ENCODE results near the gene OXCT1.
"Not testable (repeated sequence)": the region's sequence is repeated elsewhere in the genome, so short reads cannot be mapped to it uniquely, and the experiment has no call there.

Gene OXCT1

GRCh38 chr5:41874512-41875060 lies 4.4 kb upstream of the OXCT1 start:
- in situ Hi-C loops (cut with HindIII; ENCODE audit: low sequenced_read_pairs) = no loop called here

GRCh38 chr5:41871852-41872251 lies 1.6 kb upstream of the OXCT1 start:
- in situ Hi-C loops (cut with HindIII; ENCODE audit: low sequenced_read_pairs) = no loop called here

DNA sequence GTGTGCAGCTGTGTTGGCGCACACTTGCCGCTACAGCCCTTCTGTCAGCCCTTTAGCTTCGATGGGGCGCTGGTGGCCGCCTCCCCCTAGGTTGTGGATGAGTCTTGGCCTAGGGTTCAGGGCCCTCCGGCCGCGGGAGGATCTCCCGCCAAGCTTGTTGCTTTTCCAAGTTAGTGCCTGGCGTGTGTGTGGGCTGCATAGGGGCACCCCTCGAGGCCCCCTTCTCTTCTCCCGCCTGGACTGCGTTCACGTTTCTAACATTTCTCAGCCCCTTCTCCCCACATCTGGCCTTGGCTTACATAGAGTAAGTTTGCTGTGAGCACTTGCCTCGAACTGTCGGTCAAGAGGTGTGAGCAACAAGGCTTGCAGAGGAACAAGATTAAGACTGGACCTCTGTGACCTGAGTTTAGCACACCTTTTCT lies 413 bp upstream of the OXCT1 start:
- in situ Hi-C loops (cut with HindIII; ENCODE audit: low sequenced_read_pairs) = no loop called here

GRCh38 chr5:41869151-41869723 lies 988 bp downstream of the OXCT1 start:
- in situ Hi-C loops (cut with HindIII; ENCODE audit: low sequenced_read_pairs) = loop anchor here (10.0 kb wide), 1 partner anchor 196 kb away; no protein-coding TSS in a partner anchor

GRCh38 chr5:41863871-41864486 lies 6.2 kb downstream of the OXCT1 start:
- in situ Hi-C loops (cut with HindIII; ENCODE audit: low sequenced_read_pairs) = loop anchor here (10.0 kb wide), 1 partner anchor 201 kb away; no protein-coding TSS in a partner anchor

DNA sequence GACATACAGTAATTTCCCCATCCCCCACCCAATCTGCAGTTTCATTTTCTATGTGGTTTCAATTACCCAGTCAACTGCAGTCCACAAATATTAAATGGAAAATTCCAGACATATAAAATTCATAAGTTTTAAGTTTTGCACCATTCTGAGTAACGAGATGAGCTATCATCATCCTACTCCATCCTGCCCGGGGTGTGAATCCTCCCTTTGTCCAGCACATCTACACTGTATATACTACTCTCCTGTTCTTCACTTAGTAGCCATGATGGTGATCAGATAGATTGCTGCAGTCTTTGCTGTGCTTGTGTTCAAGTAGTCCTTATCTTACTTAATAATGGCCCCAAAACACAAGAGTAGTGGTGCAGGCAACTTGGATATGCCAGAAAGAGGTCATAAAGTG lies 11.3 kb downstream of the OXCT1 start:
- in situ Hi-C loops (cut with HindIII; ENCODE audit: low sequenced_read_pairs) = no loop called here

- in situ Hi-C loops (cut with HindIII; ENCODE audit: low sequenced_read_pairs) = no loop called here
Observed at GRCh38 chr5:41857989-41858388, 12.2 kb downstream of the OXCT1 start.

DNA sequence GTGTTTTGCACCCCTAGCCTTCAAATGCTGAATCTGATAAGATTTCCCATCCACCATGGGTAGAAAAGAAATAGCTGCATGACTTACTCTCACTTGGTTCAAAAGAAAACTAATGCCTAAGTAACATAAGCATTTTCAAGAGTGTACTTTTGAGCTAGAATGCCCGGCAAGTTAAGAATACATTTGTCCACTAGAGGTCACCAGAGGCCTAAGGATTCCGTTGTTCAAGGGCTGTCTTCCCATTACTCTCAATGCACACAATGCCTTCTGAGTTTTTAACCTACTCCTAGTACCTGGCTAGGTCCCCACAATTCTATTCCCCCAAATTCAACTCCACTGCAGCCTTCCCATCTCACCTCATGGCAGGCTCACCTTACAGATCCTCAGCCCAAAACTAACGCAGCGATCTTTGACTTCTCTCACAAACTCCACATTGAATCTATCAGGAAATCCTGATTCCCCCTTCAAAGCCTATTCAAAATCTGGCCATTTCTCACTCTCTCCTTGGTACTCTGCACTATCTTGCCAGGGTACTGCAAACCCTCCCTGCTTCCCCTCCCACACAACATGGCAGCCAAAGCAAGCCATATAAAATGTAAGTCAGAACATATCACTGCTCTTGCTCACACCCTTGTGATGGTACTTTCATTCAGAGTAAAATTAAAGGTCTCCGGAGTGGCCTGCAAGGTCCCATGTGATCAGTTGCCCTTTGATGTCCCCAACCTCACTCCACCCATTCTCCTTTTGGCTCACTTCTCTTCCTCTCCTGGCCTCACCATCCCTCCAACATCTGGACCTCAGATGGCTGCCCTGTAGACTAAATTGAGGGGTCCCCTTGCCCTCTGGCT lies 13.4 kb downstream of the OXCT1 start:
- in situ Hi-C loops (cut with HindIII; ENCODE audit: low sequenced_read_pairs) = no loop called here

DNA sequence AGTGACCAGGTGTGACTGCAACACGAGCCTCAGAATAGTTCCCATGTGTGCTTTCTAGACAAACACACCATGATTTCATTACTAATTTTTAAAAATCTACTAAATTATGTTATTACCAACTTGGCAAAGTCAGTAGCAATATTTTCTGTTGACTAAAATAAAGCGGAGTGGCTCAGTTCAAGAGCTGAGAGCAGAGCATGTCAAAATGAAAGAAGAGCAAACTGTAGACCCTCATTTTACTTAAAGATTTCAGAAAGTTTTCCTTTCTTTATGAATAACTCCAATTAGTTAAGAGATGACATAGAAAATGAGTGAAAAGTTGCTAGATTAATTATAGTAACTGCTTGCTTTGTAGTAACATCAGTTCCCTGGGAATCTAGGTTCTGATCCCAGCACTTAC lies 17.9 kb downstream of the OXCT1 start:
- in situ Hi-C loops (cut with HindIII; ENCODE audit: low sequenced_read_pairs) = no loop called here

- in situ Hi-C loops (cut with HindIII; ENCODE audit: low sequenced_read_pairs) = no loop called here
Observed at GRCh38 chr5:41851116-41851515, 19.1 kb downstream of the OXCT1 start.

DNA sequence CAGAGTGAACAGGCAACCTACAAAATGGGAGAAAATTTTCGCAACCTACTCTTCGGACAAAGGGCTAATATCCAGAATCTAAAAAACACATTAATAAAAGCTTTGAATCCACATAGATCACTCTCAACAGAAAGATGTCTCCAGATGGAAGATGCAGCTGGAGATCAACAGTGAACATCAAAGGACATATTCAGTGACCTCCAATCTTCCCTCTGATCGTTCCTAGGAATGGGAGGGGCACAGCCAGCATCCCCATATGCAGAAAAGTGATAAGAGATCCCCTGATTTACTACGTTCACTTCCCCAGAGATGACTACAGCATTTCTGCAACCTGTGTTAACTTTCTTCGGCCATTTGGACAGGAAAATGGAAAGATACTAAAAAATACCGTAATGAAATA lies 21.2 kb downstream of the OXCT1 start:
- in situ Hi-C loops (cut with HindIII; ENCODE audit: low sequenced_read_pairs) = no loop called here

GRCh38 chr5:41845751-41846150 lies 24.5 kb downstream of the OXCT1 start:
- in situ Hi-C loops (cut with HindIII; ENCODE audit: low sequenced_read_pairs) = not testable (repeated sequence)

DNA sequence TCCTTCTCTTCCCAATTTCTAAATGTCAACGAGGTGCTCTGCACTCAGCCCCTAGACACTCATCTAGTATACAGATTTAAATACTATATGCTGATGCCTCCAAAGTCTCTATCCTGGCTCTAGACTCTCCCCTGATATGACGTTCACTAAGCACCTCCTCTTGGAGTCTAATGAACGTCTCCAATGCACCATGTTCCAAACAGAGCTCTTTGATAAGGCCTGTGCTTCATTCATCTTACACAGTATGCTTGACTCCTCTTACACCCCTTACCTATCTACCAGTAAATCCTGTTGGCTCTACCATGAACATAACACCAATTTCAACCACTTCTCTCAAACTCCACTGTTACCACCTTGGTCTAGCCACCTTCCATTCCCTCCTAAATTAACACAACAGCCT lies 25.7 kb downstream of the OXCT1 start:
- in situ Hi-C loops (cut with HindIII; ENCODE audit: low sequenced_read_pairs) = no loop called here

- in situ Hi-C loops (cut with HindIII; ENCODE audit: low sequenced_read_pairs) = no loop called here
Observed at GRCh38 chr5:41843456-41844370, 26.5 kb downstream of the OXCT1 start.

GRCh38 chr5:41842777-41843176 lies 27.4 kb downstream of the OXCT1 start:
- in situ Hi-C loops (cut with HindIII; ENCODE audit: low sequenced_read_pairs) = no loop called here

- in situ Hi-C loops (cut with HindIII; ENCODE audit: low sequenced_read_pairs) = no loop called here
Observed at GRCh38 chr5:41841325-41841724, 28.9 kb downstream of the OXCT1 start.

DNA sequence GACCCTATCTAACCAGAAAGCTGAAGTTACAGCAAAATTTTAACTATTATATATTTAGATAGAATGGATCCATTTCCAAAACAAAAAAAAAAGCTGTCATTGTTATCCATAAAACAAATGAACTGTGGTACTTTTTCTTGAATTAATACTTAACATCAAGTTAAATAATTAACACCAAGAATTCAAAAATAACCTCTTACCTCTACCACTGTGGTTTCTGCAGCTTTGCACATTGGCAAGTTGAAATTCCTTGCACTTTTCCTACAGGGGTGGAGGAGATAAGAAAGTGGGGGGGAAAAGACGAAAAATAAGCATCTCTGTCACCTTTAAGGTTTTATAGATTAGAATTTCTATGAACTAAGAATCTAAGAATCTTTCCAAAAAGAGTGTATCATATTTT lies 30.0 kb downstream of the OXCT1 start:
- in situ Hi-C loops (cut with HindIII; ENCODE audit: low sequenced_read_pairs) = no loop called here

DNA sequence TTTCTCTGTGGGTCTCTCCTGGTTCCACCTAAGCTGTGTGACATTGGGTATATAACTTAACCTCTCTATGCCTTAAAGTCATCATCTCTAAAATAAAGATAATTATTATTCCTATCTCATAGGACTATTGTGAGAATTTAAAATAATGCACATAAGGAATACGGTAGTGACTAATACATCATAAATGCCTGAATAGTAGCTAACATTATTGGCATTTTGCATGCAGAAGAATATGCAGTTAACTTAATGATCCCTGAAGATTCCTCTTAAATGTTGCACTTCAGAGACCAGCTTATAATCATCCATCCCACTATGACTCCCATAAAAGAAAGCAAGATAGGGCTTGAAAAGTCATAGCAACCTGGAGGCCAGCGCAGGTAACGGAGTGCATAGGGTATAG lies 32.4 kb downstream of the OXCT1 start:
- in situ Hi-C loops (cut with HindIII; ENCODE audit: low sequenced_read_pairs) = no loop called here

DNA sequence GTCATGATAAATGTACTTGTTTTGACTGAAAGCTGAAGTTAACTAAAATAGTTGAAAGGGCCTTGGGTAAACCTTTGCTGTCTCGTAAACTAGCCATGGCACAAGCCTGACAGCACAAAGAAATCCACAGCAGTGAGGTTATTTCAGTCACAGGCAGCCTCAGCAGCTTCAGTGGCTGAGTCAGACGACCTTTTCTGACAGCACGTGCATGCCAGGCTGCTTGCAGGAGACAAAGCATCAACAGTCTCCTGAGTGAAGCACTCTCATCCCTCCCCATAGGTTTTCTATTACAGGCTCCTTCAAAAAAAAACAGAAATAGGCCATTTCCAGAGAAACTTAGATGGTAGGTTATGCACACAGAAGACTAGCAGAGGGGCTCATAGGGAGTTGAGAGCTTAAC lies 34.6 kb downstream of the OXCT1 start:
- in situ Hi-C loops (cut with HindIII; ENCODE audit: low sequenced_read_pairs) = no loop called here

GRCh38 chr5:41834506-41834905 lies 35.7 kb downstream of the OXCT1 start:
- in situ Hi-C loops (cut with HindIII; ENCODE audit: low sequenced_read_pairs) = loop anchor here (5.0 kb wide), 1 partner anchor 72 kb away; no protein-coding TSS in a partner anchor
